H1 (cell line): Measurements from ENCODE around the gene LMBR1. TPM values are rescaled to one million over a fixed set of nuclear protein-coding genes. Genes with fewer than 3 reads are reported as not detected.

Source experiments
- CTCF ChIA-PET: fragments of 300-600 bp; sonication (Branson Sonifier 250); formaldehyde crosslinking; loops from one replicate; lab custom pipeline; 2021; ENCODE audit not compliant: partially characterized antibody; lab: Charles Lee
- POLR2A ChIA-PET: fragments of 300-600 bp; sonication (Branson Sonifier 250); formaldehyde crosslinking; loops from one replicate; lab custom pipeline; 2021; ENCODE audit warnings: inconsistent platforms; ENCODE audit not compliant: partially characterized antibody; lab: Charles Lee
- DNase-seq, 2 experiments: peaks; one replicate each; pipeline versions ENCODE4 v3.0.0 to v3.0.0-alpha.2; 2010 to 2022; ENCODE audit warnings: low spot score in 2 of 2, low read depth in 1 of 2, mixed read lengths in 1 of 2
- FAIRE-seq: peaks from 2 replicates; lab custom pipeline; 2011; peaks lifted over from hg19 to GRCh38; lab: Jason Lieb, UNC
- H2AFZ ChIP-seq: 2 replicates; pipeline ENCODE4 v1.8.1; 2012; ENCODE audit warnings: low read length, inconsistent platforms
- H2AK5ac ChIP-seq: 2 replicates; pipeline ENCODE4 v1.6.1; 2013; ENCODE audit warnings: low read depth, low read length
- H2BK120ac ChIP-seq: replicated peaks from 2 replicates; pipeline ENCODE3; 2013; ENCODE audit warnings: low read depth, low read length, inconsistent platforms
- H2BK12ac ChIP-seq: 2 replicates; pipeline ENCODE4 v1.6.1; 2013; ENCODE audit warnings: low read depth, low read length
- H2BK15ac ChIP-seq: 2 replicates; pipeline ENCODE4 v1.6.1; 2013; ENCODE audit warnings: low read length
- H2BK20ac ChIP-seq: 2 replicates; pipeline ENCODE4 v1.6.1; 2013; ENCODE audit warnings: low read length
- H2BK5ac ChIP-seq: 2 replicates; pipeline ENCODE4 v1.6.1; 2013; ENCODE audit warnings: low read depth, low read length
- H3K14ac ChIP-seq: 2 replicates; pipeline ENCODE4 v1.6.1; 2013; ENCODE audit warnings: inconsistent platforms; ENCODE audit not compliant: insufficient read length
- H3K18ac ChIP-seq: 2 replicates; pipeline ENCODE4 v1.6.1; 2013; ENCODE audit warnings: low read length; ENCODE audit errors: extremely low read depth
- H3K23ac ChIP-seq: 2 replicates; pipeline ENCODE4 v1.6.1; 2013; ENCODE audit warnings: inconsistent platforms; ENCODE audit not compliant: insufficient read length
- H3K23me2 ChIP-seq: 2 replicates; pipeline ENCODE4 v1.6.1; 2013; ENCODE audit warnings: low read depth, low read length
- H3K27ac ChIP-seq: 2 replicates; pipeline ENCODE4 v1.6.1; 2011; ENCODE audit warnings: low read depth, low read length, inconsistent platforms
- H3K27me3 ChIP-seq, 4 experiments: replicated peaks in 1 of 4; 1 replicate in 1 of 4; 2 replicates in 3 of 4; pipeline versions ENCODE4 v1.6.1 to v1.8.1; 2011 to 2013; ENCODE audit warnings: low read length in 3 of 4, mild to moderate bottlenecking in 3 of 4, inconsistent platforms in 2 of 4, mixed read lengths in 2 of 4, moderate library complexity in 1 of 4; ENCODE audit not compliant: control insufficient read depth in 3 of 4, insufficient read depth in 3 of 4; ENCODE audit errors: extremely low read depth in 1 of 4
- H3K36me3 ChIP-seq, 4 experiments: 2 replicates each; pipeline versions ENCODE4 v1.6.1 to v1.8.1; 2011 to 2013; ENCODE audit warnings: mild to moderate bottlenecking in 4 of 4, low read length in 3 of 4, moderate library complexity in 2 of 4, control low read depth in 1 of 4, inconsistent platforms in 1 of 4; ENCODE audit not compliant: insufficient read depth in 4 of 4, control insufficient read depth in 2 of 4
- H3K4ac ChIP-seq: replicated peaks from 2 replicates; pipeline ENCODE3; 2013; ENCODE audit warnings: low read length, low read depth, mixed read lengths, inconsistent platforms; ENCODE audit not compliant: insufficient read length
- H3K4me1 ChIP-seq, 4 experiments: replicated peaks in 1 of 4; 1 replicate in 1 of 4; 2 replicates in 3 of 4; pipeline versions ENCODE4 v1.6.1 to v1.8.1; 2011 to 2013; ENCODE audit warnings: low read length in 3 of 4, inconsistent platforms in 2 of 4, mixed read lengths in 1 of 4; ENCODE audit not compliant: insufficient read depth in 4 of 4, control insufficient read depth in 3 of 4
- H3K4me2 ChIP-seq, 2 experiments: 2 replicates each; pipeline versions ENCODE4 v1.6.1 to v1.8.1; 2011 to 2013; ENCODE audit warnings: low read depth in 2 of 2, low read length in 2 of 2, control low read depth in 1 of 2, inconsistent platforms in 1 of 2, mild to moderate bottlenecking in 1 of 2; ENCODE audit not compliant: insufficient read depth in 1 of 2
- H3K4me3 ChIP-seq, 4 experiments: fragments of 200-600, 300-600 bp in 1 of 4; sonication (generic), shearing (Covaris generic), sonication (Bioruptor Twin) in 1 of 4; 2 replicates each; pipeline versions ENCODE4 v1.5.1 to v1.8.1; 2011 to 2016; ENCODE audit warnings: low read length in 4 of 4, low read depth in 3 of 4, control low read depth in 2 of 4, inconsistent platforms in 2 of 4, mild to moderate bottlenecking in 2 of 4, mixed read lengths in 1 of 4, moderate library complexity in 1 of 4; ENCODE audit not compliant: insufficient read depth in 2 of 4; ENCODE audit errors: extremely low read depth in 1 of 4
- H3K56ac ChIP-seq: replicated peaks from 2 replicates; pipeline ENCODE3; 2013; ENCODE audit warnings: low read depth, mild to moderate bottlenecking, mixed read lengths, low read length, inconsistent platforms; ENCODE audit not compliant: insufficient read length
- H3K79me1 ChIP-seq: 2 replicates; pipeline ENCODE4 v1.6.1; 2013; ENCODE audit warnings: low read depth, low read length, control low read depth
- H3K79me2 ChIP-seq, 2 experiments: 2 replicates each; pipeline versions ENCODE4 v1.6.1 to v1.8.1; 2012 to 2013; ENCODE audit warnings: low read length in 2 of 2, mild to moderate bottlenecking in 2 of 2, inconsistent platforms in 1 of 2; ENCODE audit not compliant: insufficient read depth in 2 of 2, control insufficient read depth in 1 of 2
- H3K9ac ChIP-seq, 4 experiments: replicated peaks in 1 of 4; 1 replicate in 1 of 4; 2 replicates in 3 of 4; pipeline versions ENCODE4 v1.6.1 to v1.8.1; 2011 to 2013; ENCODE audit warnings: low read depth in 3 of 4, low read length in 3 of 4, control low read depth in 2 of 4, mild to moderate bottlenecking in 2 of 4, moderate library complexity in 2 of 4, inconsistent platforms in 1 of 4; ENCODE audit errors: extremely low read depth in 1 of 4
- H3K9me3 ChIP-seq, 2 experiments: 2 replicates each; pipeline versions ENCODE4 v1.6.1 to v1.8.1; 2012 to 2013; ENCODE audit warnings: mild to moderate bottlenecking in 2 of 2, moderate library complexity in 2 of 2, control low read depth in 1 of 2, inconsistent platforms in 1 of 2, low read depth in 1 of 2, low read length in 1 of 2, mixed read lengths in 1 of 2; ENCODE audit not compliant: insufficient read depth in 2 of 2
- H4K20me1 ChIP-seq, 2 experiments: replicated peaks in 1 of 2; 2 replicates each; pipeline versions ENCODE3 to v1.8.1; 2011 to 2013; ENCODE audit warnings: inconsistent platforms in 2 of 2, low read length in 2 of 2, mild to moderate bottlenecking in 1 of 2; ENCODE audit not compliant: insufficient read depth in 2 of 2, control insufficient read depth in 1 of 2
- H4K5ac ChIP-seq: 2 replicates; pipeline ENCODE4 v1.6.1; 2013; ENCODE audit warnings: low read length, low read depth, mixed read lengths, inconsistent platforms; ENCODE audit not compliant: insufficient read length
- H4K8ac ChIP-seq: 2 replicates; pipeline ENCODE4 v1.8.0; 2013; ENCODE audit warnings: mild to moderate bottlenecking, moderate library complexity, low read length, inconsistent platforms; ENCODE audit not compliant: insufficient read depth; ENCODE audit errors: extremely low read depth
- H4K91ac ChIP-seq: replicated peaks from 2 replicates; pipeline ENCODE3; 2013; ENCODE audit warnings: low read length, mixed read lengths, inconsistent platforms; ENCODE audit not compliant: insufficient read length
- BACH1 ChIP-seq: IDR thresholded peaks from 2 replicates; pipeline ENCODE4 v1.6.1; 2012; ENCODE audit warnings: low read length, improper control_type of control experiment
- CTBP2 ChIP-seq: IDR thresholded peaks from 2 replicates; pipeline ENCODE4 v1.7.0; 2011; ENCODE audit warnings: borderline replicate concordance, mild to moderate bottlenecking, moderate library complexity, mixed read lengths, low read length; ENCODE audit not compliant: insufficient read depth, insufficient read length
- SP2 ChIP-seq: IDR thresholded peaks from 2 replicates; pipeline ENCODE4 v1.6.1; 2012; ENCODE audit warnings: mild to moderate bottlenecking, low read length, inconsistent platforms
- ZNF274 ChIP-seq: IDR thresholded peaks from 2 replicates; pipeline ENCODE4 v1.7.0; 2012; ENCODE audit warnings: low read length, borderline replicate concordance; ENCODE audit errors: extremely low read depth
- WGBS, 2 experiments: shearing (Covaris generic) in 1 of 2; methylation state at CpG; one replicate each; pipeline versions ENCODE4 v1.1.6 to v1.1.7; 2013 to 2015; ENCODE audit warnings: low lambda C conversion rate in 2 of 2, mixed read lengths in 2 of 2, inconsistent platforms in 1 of 2, low coverage in 1 of 2, missing lambda C conversion rate in 1 of 2; ENCODE audit not compliant: insufficient replicate concordance in 2 of 2, insufficient coverage in 1 of 2, insufficient read length in 1 of 2; ENCODE audit errors: extremely low coverage in 1 of 2, missing lambda C conversion rate in 1 of 2; 5-methylcytosine and 5-hydroxymethylcytosine counted together
- polyA plus RNA-seq, 7 experiments: library from polyadenylated mRNA; depleted of rRNA in 3 of 7; stranded (reverse) in 5 of 7; unstranded in 2 of 7; fragments of >200 nt in 5 of 7; fragments of 200-250 nt in 2 of 7; gene quantifications; 1 replicate in 5 of 7; 2 replicates in 1 of 7; 4 replicates in 1 of 7; pipeline versions ENCODE4 v1.2.1 to v1.2.3, GENCODE V29; 2011 to 2013; ENCODE audit warnings: missing spikeins in 2 of 7, mixed read lengths in 2 of 7
- total RNA-seq: library from RNA; stranded (reverse); fragmentation: NEBNext Ultra II Directional; extraction: Animal tissue kit (Norgen Biotek cat#: 25700); gene quantifications from 2 replicates; pipeline ENCODE4 v1.2.1, GENCODE V29; 2021

The LMBR1 gene
- total and polyA plus RNA-seq, 2 of the 8 experiments (the other 6 are each of a cell fraction or from before 2014, with no cell fraction given): 15.1 to 70.4 TPM

DNA sequence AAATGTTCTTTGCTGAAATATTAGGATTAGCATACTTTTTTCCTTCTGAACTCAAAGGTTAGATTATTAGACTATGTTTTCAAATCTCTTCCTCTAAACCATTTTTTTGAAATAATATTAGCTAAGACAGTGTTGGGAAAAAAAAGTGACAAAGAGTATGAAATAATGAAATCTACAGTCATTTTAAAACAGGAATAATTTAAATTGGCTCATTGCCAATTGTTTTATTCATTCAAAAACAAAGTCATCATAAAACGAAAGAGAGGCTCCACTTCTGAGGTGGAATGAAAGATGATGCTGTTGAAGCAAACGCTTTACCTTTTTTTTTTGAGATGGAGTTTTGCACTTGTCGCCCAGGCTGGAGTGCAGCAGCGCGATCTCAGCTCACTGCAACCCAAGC, 201.2 kb downstream of the LMBR1 start:
- no peak overlapping the region for H3K14ac ChIP-seq
- no peak overlapping the region for H2BK15ac ChIP-seq
- H2BK12ac ChIP-seq: no peak overlapping the region
- no peak overlapping the region for H3K27ac ChIP-seq
- no peak overlapping the region for H3K4me3 ChIP-seq
- FAIRE-seq: no peak
- no peak overlapping the region for H4K5ac ChIP-seq
- no peak overlapping the region for H3K56ac ChIP-seq
- H3K9me3 ChIP-seq: peaks cover 0 to 5% of the 10 kb centered on the region in 2 experiments; a peak in 1 of 4 replicates
- no peaks in the 10 kb centered on the region for H3K79me1 ChIP-seq
- no peak overlapping the region for H3K23ac ChIP-seq
- H3K79me2 ChIP-seq: no peaks in the 10 kb centered on the region
- no peak overlapping the region for H3K4me2 ChIP-seq
- H4K8ac ChIP-seq: no peak overlapping the region
- no peak overlapping the region for H2BK20ac ChIP-seq
- no peak overlapping the region for H2AFZ ChIP-seq
- CTCF ChIA-PET: no interaction called here
- no peak overlapping the region for H4K91ac ChIP-seq
- H3K27me3 ChIP-seq: no peaks in the 10 kb centered on the region
- H3K9ac ChIP-seq: no peak overlapping the region
- no peak overlapping the region for H2BK120ac ChIP-seq
- H3K18ac ChIP-seq: no peak overlapping the region
- peaks cover 0 to 2% of the 10 kb centered on the region in 2 experiments for H4K20me1 ChIP-seq
- WGBS, 2 experiments: 78% methylated on average over 5 of the region's 5 CpGs; no CpG with 5 or more reads in 1 of the 2 experiments
- H2AK5ac ChIP-seq: no peak overlapping the region
- H3K23me2 ChIP-seq: no peaks in the 10 kb centered on the region
- TF ChIP-seq CTBP2 (no peak), SP2 (no peak), ZNF274 (no peak), BACH1 (no peak)
- POLR2A ChIA-PET: no interaction called here
- H3K4ac ChIP-seq: no peak overlapping the region
- DNase-seq: no peak
- H3K36me3 ChIP-seq: peaks cover 0 to 5% (median 0%) of the 10 kb centered on the region in 4 experiments; a peak in 1 of 8 replicates
- H2BK5ac ChIP-seq: no peak overlapping the region
- H3K4me1 ChIP-seq: no peaks in the 10 kb centered on the region
